ENCODE measurements around the gene RICTOR. TPM values are rescaled to one million over a fixed set of nuclear protein-coding genes. Genes with fewer than 3 reads are reported as not detected.

RICTOR gene
- total RNA-seq, 1 donor from 2014 or later: 35.0 TPM

- no peak for TF ChIP-seq CTCF (IDR thresholded peaks at IDR 0.05; ENCODE audit: borderline replicate concordance)
- Histone ChIP-seq H3K4me1 (no peaks in the 10 kb centered on the region), H3K27me3 (ENCODE audit: low read depth) (no peaks in the 10 kb centered on the region), H3K4me3 (no peak overlapping the region), H3K27ac (replicated peaks) (no peak overlapping the region), H3K9me3 (replicated peaks) (no peaks in the 10 kb centered on the region), H3K36me3 (peaks cover 65% of the 10 kb centered on the region)
- DNase-seq: no peak
- intact Hi-C loops (cut with micrococcal nuclease): no loop called here
Observed at GRCh38 chr5:38931731-38932130, 142.5 kb downstream of the RICTOR start.

- H3K27ac ChIP-seq (replicated peaks): no peak overlapping the region
- no peak for DNase-seq
- peaks cover 12% of the 10 kb centered on the region for H3K4me1 ChIP-seq
- no peak for TF ChIP-seq CTCF (IDR thresholded peaks at IDR 0.05; ENCODE audit: borderline replicate concordance)
- H3K36me3 ChIP-seq: peaks cover 69% of the 10 kb centered on the region
- no peaks in the 10 kb centered on the region for H3K27me3 ChIP-seq (ENCODE audit: low read depth)
- H3K4me3 ChIP-seq: no peak overlapping the region
- intact Hi-C loops (cut with micrococcal nuclease): no loop called here
- no peaks in the 10 kb centered on the region for H3K9me3 ChIP-seq (replicated peaks)
Observed at GRCh38 chr5:38929838-38930237, 144.4 kb downstream of the RICTOR start.

- intact Hi-C loops (cut with micrococcal nuclease): no loop called here
- Histone ChIP-seq H3K36me3 (peaks cover 60% of the 10 kb centered on the region), H3K9me3 (replicated peaks) (no peaks in the 10 kb centered on the region)
Observed at GRCh38 chr5:38927470-38927869, 146.7 kb downstream of the RICTOR start.

GRCh38 chr5:38926121-38926520 is 148.1 kb downstream of the RICTOR start:
- H3K4me3 ChIP-seq: no peak overlapping the region
- H3K27ac ChIP-seq (replicated peaks): peak overlapping the region; percentile 52
- peaks cover 60% of the 10 kb centered on the region for H3K36me3 ChIP-seq
- H3K9me3 ChIP-seq (replicated peaks): no peaks in the 10 kb centered on the region
- H3K4me1 ChIP-seq: peaks cover 14% of the 10 kb centered on the region
- H3K27me3 ChIP-seq (ENCODE audit: low read depth): no peaks in the 10 kb centered on the region
- no peak for TF ChIP-seq CTCF (IDR thresholded peaks at IDR 0.05; ENCODE audit: borderline replicate concordance)
- no peak for DNase-seq
- intact Hi-C loops (cut with micrococcal nuclease): no loop called here

More at GRCh38 chr5:38927470-38927869, 146.7 kb downstream of the RICTOR start:
- Histone ChIP-seq H3K27ac (replicated peaks) (no peak overlapping the region), H3K27me3 (ENCODE audit: low read depth) (no peaks in the 10 kb centered on the region), H3K4me3 (no peak overlapping the region), H3K4me1 (peaks cover 14% of the 10 kb centered on the region)
- DNase-seq: no peak
- no peak for TF ChIP-seq CTCF (IDR thresholded peaks at IDR 0.05; ENCODE audit: borderline replicate concordance)

GRCh38 chr5:38925154-38925925 is 148.9 kb downstream of the RICTOR start:
- no peaks in the 10 kb centered on the region for H3K27me3 ChIP-seq (ENCODE audit: low read depth)
- H3K4me3 ChIP-seq: no peak overlapping the region
- peaks cover 14% of the 10 kb centered on the region for H3K4me1 ChIP-seq
- H3K9me3 ChIP-seq (replicated peaks): no peaks in the 10 kb centered on the region
- no peak for DNase-seq
- no peak for TF ChIP-seq CTCF (IDR thresholded peaks at IDR 0.05; ENCODE audit: borderline replicate concordance)
- intact Hi-C loops (cut with micrococcal nuclease): no loop called here
- H3K36me3 ChIP-seq: peaks cover 65% of the 10 kb centered on the region
- H3K27ac ChIP-seq (replicated peaks): peak overlapping the region; percentile 52

Measured in left ventricle myocardium inferior (tissue), 1 donor.